ENCODE results near the gene CATSPERB. TPM values are rescaled to one million over a fixed set of nuclear protein-coding genes. Genes with fewer than 3 reads are reported as not detected.
"Not testable (repeated sequence)": the region's sequence is repeated elsewhere in the genome, so short reads cannot be mapped to it uniquely, and the experiment has no call there.

The CATSPERB gene
- total RNA-seq, 4 donors from 2014 or later: 0.29 to 4.1 (median 2.6) TPM

DNA sequence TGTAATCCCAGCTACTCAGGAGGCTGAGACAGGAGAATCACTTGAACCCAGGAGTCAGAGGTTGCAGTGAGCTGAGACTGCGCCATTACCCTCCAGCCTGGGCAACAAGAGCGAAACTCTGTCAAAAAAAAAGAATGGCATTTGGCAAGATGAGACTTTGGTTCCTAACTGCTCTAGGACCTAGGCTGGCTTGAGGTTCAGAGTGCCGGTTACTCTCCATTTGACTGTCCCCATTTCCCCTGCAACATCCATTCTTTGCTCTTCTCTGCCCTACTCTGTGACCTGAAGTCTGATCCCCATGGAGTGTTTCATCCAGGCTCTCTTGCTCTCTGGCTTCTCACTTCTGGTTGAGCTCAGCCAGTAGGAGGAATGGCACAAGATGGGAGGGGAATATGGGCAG, 195.6 kb downstream of the CATSPERB start:
- TF ChIP-seq POLR2A (IDR thresholded peaks at IDR 0.05): no peak
- TF ChIP-seq, protein P1, sequence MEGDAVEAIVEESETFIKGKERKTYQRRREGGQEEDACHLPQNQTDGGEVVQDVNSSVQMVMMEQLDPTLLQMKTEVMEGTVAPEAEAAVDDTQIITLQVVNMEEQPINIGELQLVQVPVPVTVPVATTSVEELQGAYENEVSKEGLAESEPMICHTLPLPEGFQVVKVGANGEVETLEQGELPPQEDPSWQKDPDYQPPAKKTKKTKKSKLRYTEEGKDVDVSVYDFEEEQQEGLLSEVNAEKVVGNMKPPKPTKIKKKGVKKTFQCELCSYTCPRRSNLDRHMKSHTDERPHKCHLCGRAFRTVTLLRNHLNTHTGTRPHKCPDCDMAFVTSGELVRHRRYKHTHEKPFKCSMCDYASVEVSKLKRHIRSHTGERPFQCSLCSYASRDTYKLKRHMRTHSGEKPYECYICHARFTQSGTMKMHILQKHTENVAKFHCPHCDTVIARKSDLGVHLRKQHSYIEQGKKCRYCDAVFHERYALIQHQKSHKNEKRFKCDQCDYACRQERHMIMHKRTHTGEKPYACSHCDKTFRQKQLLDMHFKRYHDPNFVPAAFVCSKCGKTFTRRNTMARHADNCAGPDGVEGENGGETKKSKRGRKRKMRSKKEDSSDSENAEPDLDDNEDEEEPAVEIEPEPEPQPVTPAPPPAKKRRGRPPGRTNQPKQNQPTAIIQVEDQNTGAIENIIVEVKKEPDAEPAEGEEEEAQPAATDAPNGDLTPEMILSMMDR (IDR thresholded peaks at IDR 0.05): no peak
- H3K4me1 ChIP-seq: no peaks in the 10 kb centered on the region
- no peak for DNase-seq
- no peaks in the 10 kb centered on the region for H3K27me3 ChIP-seq
- no peak overlapping the region for H3K27ac ChIP-seq
- H3K36me3 ChIP-seq: no peaks in the 10 kb centered on the region
- intact Hi-C loops (cut with DNase I; ENCODE audit: low total_unique reads): no loop called here
- no peaks in the 10 kb centered on the region for H3K9me3 ChIP-seq
- no peak overlapping the region for H3K4me3 ChIP-seq

DNA sequence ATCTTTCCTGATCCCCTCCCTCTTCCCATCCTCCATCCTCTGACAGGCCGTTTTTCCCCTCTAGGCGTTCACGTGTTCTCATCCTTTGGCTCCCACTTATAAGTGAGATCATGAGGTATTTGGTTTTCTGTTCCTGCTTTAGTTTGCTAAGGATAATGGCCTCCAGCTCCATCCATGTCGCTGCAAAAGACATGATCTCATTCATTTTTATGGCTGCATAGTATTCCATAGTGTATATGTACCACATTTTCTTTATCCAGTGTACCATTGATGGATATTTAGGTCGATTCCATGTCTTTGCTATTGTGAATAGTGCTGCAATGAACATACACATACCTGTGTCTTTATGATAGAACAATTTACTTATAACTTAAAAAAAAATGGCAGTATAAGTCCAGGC, 197.8 kb downstream of the CATSPERB start:
- DNase-seq; H3K4me1 ChIP-seq; H3K4me3 ChIP-seq; intact Hi-C loops (cut with DNase I; ENCODE audit: low total_unique reads); H3K36me3 ChIP-seq; H3K27me3 ChIP-seq; H3K27ac ChIP-seq; H3K9me3 ChIP-seq: not testable (repeated sequence)

DNA sequence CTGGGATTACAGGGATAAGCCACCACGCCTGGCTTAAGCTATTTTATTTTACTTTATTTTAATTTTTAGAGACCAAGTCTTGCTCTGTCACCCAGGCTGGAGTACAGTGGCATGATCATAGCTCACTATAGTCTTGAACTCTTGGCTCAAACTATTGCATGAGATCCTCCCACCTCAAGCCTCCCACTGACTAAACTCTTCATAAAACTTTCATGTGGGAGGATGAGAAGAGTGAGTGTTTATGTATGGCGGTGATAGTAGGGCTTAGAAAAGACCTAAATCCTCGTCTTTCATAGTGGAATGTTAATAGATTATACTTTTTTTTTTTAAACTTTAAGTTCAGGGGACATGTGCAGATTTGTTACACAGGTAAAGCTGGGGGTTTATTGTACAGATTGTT, 198.3 kb downstream of the CATSPERB start:
- DNase-seq: no peak
- Histone ChIP-seq H3K4me1 (no peaks in the 10 kb centered on the region), H3K27ac (no peak overlapping the region), H3K4me3 (no peak overlapping the region), H3K36me3 (no peaks in the 10 kb centered on the region), H3K9me3 (no peaks in the 10 kb centered on the region), H3K27me3 (no peaks in the 10 kb centered on the region)
- TF ChIP-seq POLR2A (IDR thresholded peaks at IDR 0.05): no peak
- TF ChIP-seq, protein P1 (IDR thresholded peaks at IDR 0.05): no peak
- intact Hi-C loops (cut with DNase I; ENCODE audit: low total_unique reads): no loop called here

Small RNA genes lying within 50 kb of the gene (small RNA-seq; reads per million reads assigned to genes)
- not detected for gene AL133373.1
- not detected for gene POLR3GP1
- not detected for gene RF00012

Other genes starting within 250 kb of the CATSPERB start
- 100 to 1,000 TPM in 3 of 4 donors, 10 to 100 TPM in 1; 36.2 to 136 (median 116) TPM for gene PPP4R3A, start 221.8 kb downstream of the CATSPERB start, total RNA-seq
- gene TC2N, start 135.4 kb upstream of the CATSPERB start, total RNA-seq: 10 to 100 TPM; 25.4 to 79.1 (median 36.5) TPM
- 100 to 1,000 TPM in 2 of 4 donors, 10 to 100 TPM in 2; 48.0 to 304 (median 165) TPM for gene FBLN5, start 215.6 kb upstream of the CATSPERB start, total RNA-seq

Data from uterus (tissue), 4 donors.